SK-N-SH treated with all-trans-retinoic acid at 6 μM for 48 hours (cell line): ENCODE results near the gene DEDD.

Experiments used
- ATAC-seq: fragments of 200-7000 bp; cut with Tn5 transposase; 3 replicates; pipeline ENCODE4 v1.9.1; 2020; ENCODE audit warnings: mild to moderate bottlenecking, moderate library complexity
- ARNTL ChIP-seq: fragments of 450-650 bp; formaldehyde crosslinking; IDR thresholded peaks from 2 replicates; pipeline ENCODE4 v1.5.0; 2020; ENCODE audit warnings: low read depth, mild to moderate bottlenecking, moderate library complexity, borderline replicate concordance
- BACH2 ChIP-seq: fragments of 250-450 bp; sonication (Bioruptor Pico); IDR thresholded peaks from 2 replicates; pipeline ENCODE4 v1.9.0; 2021; ENCODE audit warnings: mild to moderate bottlenecking, borderline replicate concordance
- CSDC2 ChIP-seq: fragments of 250-450 bp; sonication (Bioruptor Pico); IDR thresholded peaks from 2 replicates; pipeline ENCODE4 v1.5.0; 2020; ENCODE audit warnings: mild to moderate bottlenecking, moderate library complexity
- ESRRG ChIP-seq: fragments of 250-450 bp; sonication (Bioruptor Pico); IDR thresholded peaks from 2 replicates; pipeline ENCODE4 v1.6.1; 2021; ENCODE audit warnings: mild to moderate bottlenecking
- GLIS3 ChIP-seq: fragments of 250-450 bp; sonication (Bioruptor Pico); IDR thresholded peaks from 2 replicates; pipeline ENCODE4 v1.5.0; 2020; ENCODE audit warnings: mild to moderate bottlenecking, moderate library complexity
- ISL1 ChIP-seq: fragments of 250-450 bp; sonication (Bioruptor Pico); IDR thresholded peaks from 2 replicates; pipeline ENCODE4 v2.1.2; 2022; ENCODE audit warnings: mild to moderate bottlenecking, moderate library complexity
- OSR1 ChIP-seq: fragments of 250-450 bp; sonication (Bioruptor Pico); IDR thresholded peaks from 2 replicates; pipeline ENCODE4 v1.8.0; 2022; ENCODE audit warnings: moderate library complexity, mild to moderate bottlenecking, inconsistent platforms
- PPARA ChIP-seq: fragments of 250-450 bp; sonication (Bioruptor Pico); IDR thresholded peaks from 2 replicates; pipeline ENCODE4 v1.5.0; 2020; ENCODE audit warnings: mild to moderate bottlenecking, borderline replicate concordance
- RARB ChIP-seq: fragments of 250-450 bp; sonication (Bioruptor Pico); IDR thresholded peaks from 2 replicates; pipeline ENCODE4 v1.8.0; 2021; ENCODE audit warnings: mild to moderate bottlenecking, moderate library complexity
- SNAI2 ChIP-seq: fragments of 250-450 bp; sonication (Bioruptor Pico); IDR thresholded peaks from 2 replicates; pipeline ENCODE4 v1.5.0; 2020; ENCODE audit warnings: mild to moderate bottlenecking, moderate library complexity
- TCF4 ChIP-seq: fragments of 250-450 bp; sonication (Bioruptor Pico); IDR thresholded peaks from 2 replicates; pipeline ENCODE4 v1.8.0; 2021; ENCODE audit warnings: mild to moderate bottlenecking, moderate library complexity, borderline replicate concordance
- TOX ChIP-seq: fragments of 250-450 bp; sonication (Bioruptor Pico); IDR thresholded peaks from 2 replicates; pipeline ENCODE4 v1.8.0; 2021; ENCODE audit warnings: mild to moderate bottlenecking, moderate library complexity, borderline replicate concordance
- ZC3H10 ChIP-seq: fragments of 250-450 bp; sonication (Bioruptor Pico); IDR thresholded peaks from 2 replicates; pipeline ENCODE4 v1.5.1; 2021; ENCODE audit warnings: mild to moderate bottlenecking, moderate library complexity
- ZFP3 ChIP-seq: fragments of 250-450 bp; sonication (Bioruptor Pico); IDR thresholded peaks from 2 replicates; pipeline ENCODE4 v1.5.0; 2020; ENCODE audit warnings: mild to moderate bottlenecking, moderate library complexity
- ZFP30 ChIP-seq: fragments of 450-650 bp; formaldehyde crosslinking; IDR thresholded peaks from 2 replicates; pipeline ENCODE4 v1.5.0; 2022; ENCODE audit warnings: mild to moderate bottlenecking, moderate library complexity
- ZNF565 ChIP-seq: fragments of 450-650 bp; formaldehyde crosslinking; conservative IDR thresholded peaks from 2 replicates; pipeline ENCODE4 v1.5.0; 2020; ENCODE audit warnings: low read depth, mild to moderate bottlenecking, moderate library complexity
- ZNF70 ChIP-seq: fragments of 450-650 bp; formaldehyde crosslinking; IDR thresholded peaks from 2 replicates; pipeline ENCODE4 v1.5.0; 2020; ENCODE audit warnings: mild to moderate bottlenecking, moderate library complexity
- ZNF8 ChIP-seq: fragments of 450-650 bp; formaldehyde crosslinking; IDR thresholded peaks from 2 replicates; pipeline ENCODE4 v1.5.0; 2020; ENCODE audit warnings: mild to moderate bottlenecking, moderate library complexity
- TF ChIP-seq, protein P1 (sequence below): fragments of 250-450 bp; sonication (Bioruptor Pico); IDR thresholded peaks from 2 replicates; pipeline ENCODE4 v1.8.0; 2021; ENCODE audit warnings: low read depth, mild to moderate bottlenecking, moderate library complexity, borderline replicate concordance
- TF ChIP-seq, protein P2 (sequence below): fragments of 250-450 bp; sonication (Bioruptor Pico); IDR thresholded peaks from 2 replicates; pipeline ENCODE4 v1.8.0; 2020; ENCODE audit warnings: mild to moderate bottlenecking, moderate library complexity, borderline replicate concordance
- TF ChIP-seq, protein P3 (sequence below): fragments of 250-450 bp; sonication (Bioruptor Pico); IDR thresholded peaks from 2 replicates; pipeline ENCODE4 v1.5.1; 2021; ENCODE audit warnings: mild to moderate bottlenecking, moderate library complexity
- TF ChIP-seq, protein P4 (sequence below): fragments of 250-450 bp; sonication (Bioruptor Pico); IDR thresholded peaks from 2 replicates; pipeline ENCODE4 v1.5.1; 2020; ENCODE audit warnings: low read depth, mild to moderate bottlenecking, moderate library complexity

DEDD gene

DNA sequence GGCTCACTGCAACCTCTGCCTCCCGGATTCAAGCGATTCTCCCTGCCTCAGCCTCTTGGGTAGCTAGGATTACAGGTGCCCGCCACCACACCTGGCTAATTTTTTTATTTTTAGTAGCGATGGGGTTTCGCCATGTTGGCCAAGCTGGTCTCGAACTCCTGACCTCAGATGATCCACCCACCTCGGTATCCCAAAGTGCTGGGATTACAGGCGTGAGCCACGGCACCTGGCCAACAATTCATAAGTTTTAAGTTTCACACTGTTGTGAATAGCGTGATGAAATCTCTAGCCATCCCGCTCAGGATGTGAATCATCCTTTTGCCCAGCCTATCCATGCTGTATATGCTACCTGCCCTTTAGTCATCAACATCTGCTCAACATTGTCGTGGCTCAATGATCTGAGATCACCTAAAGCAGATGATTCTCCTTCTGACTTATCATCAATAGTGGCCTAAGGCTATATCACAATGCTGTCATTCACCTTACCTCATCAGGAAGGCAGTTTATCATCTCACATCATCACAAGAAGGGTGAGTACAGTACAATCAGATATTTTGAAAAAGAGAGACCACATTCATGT lies 17.2 kb downstream of the DEDD start:
- TF ChIP-seq ZNF565: no peak
- TF ChIP-seq BACH2: no peak
- no peak for TF ChIP-seq TCF4 (CRISPR knock-in tag)
- TF ChIP-seq, protein P1, sequence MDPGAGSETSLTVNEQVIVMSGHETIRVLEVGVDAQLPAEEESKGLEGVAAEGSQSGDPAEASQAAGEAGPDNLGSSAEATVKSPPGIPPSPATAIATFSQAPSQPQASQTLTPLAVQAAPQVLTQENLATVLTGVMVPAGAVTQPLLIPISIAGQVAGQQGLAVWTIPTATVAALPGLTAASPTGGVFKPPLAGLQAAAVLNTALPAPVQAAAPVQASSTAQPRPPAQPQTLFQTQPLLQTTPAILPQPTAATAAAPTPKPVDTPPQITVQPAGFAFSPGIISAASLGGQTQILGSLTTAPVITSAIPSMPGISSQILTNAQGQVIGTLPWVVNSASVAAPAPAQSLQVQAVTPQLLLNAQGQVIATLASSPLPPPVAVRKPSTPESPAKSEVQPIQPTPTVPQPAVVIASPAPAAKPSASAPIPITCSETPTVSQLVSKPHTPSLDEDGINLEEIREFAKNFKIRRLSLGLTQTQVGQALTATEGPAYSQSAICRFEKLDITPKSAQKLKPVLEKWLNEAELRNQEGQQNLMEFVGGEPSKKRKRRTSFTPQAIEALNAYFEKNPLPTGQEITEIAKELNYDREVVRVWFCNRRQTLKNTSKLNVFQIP (CRISPR knock-in tag): no peak
- TF ChIP-seq ZC3H10 (CRISPR knock-in tag): no peak
- no peak for TF ChIP-seq OSR1
- no peak for TF ChIP-seq PPARA (CRISPR knock-in tag)
- TF ChIP-seq ZFP3: no peak
- no peak for TF ChIP-seq SNAI2 (CRISPR knock-in tag)
- TF ChIP-seq, protein P2, sequence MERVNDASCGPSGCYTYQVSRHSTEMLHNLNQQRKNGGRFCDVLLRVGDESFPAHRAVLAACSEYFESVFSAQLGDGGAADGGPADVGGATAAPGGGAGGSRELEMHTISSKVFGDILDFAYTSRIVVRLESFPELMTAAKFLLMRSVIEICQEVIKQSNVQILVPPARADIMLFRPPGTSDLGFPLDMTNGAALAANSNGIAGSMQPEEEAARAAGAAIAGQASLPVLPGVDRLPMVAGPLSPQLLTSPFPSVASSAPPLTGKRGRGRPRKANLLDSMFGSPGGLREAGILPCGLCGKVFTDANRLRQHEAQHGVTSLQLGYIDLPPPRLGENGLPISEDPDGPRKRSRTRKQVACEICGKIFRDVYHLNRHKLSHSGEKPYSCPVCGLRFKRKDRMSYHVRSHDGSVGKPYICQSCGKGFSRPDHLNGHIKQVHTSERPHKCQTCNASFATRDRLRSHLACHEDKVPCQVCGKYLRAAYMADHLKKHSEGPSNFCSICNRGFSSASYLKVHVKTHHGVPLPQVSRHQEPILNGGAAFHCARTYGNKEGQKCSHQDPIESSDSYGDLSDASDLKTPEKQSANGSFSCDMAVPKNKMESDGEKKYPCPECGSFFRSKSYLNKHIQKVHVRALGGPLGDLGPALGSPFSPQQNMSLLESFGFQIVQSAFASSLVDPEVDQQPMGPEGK (CRISPR knock-in tag): no peak
- no peak for TF ChIP-seq ESRRG (CRISPR knock-in tag)
- no peak; the same call in 1 of the 2 replicates for TF ChIP-seq TOX (CRISPR knock-in tag)
- TF ChIP-seq ZNF70 (CRISPR knock-in tag): no peak
- TF ChIP-seq ZNF8: no peak
- no peak for TF ChIP-seq ZFP30 (CRISPR knock-in tag)
- no peak for TF ChIP-seq RARB
- TF ChIP-seq, all 23 proteins: peak for 0
- no peak for ATAC-seq

DNA sequence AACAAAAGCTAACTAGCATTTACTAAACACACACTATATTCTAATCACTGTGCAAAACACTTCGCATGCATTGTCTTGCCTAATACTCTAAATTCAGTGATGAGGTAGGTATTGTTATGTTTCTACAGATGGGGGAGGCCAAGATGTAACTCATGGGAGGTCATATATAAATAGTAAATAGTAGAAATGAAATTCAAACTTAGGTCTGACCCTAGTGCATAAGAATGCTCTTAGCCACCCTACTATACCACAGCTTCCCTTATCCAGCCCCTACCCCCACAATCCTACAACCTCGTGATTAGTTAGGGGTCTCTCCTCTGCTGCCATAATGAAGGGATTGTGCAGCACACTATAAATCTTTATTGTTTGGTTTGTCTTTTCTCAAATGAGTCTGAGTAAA lies 17.9 kb downstream of the DEDD start:
- ATAC-seq: no peak
- TF ChIP-seq RARB: no peak
- TF ChIP-seq TCF4 (CRISPR knock-in tag): no peak
- no peak for TF ChIP-seq ARNTL (CRISPR knock-in tag)
- no peak for TF ChIP-seq TOX (CRISPR knock-in tag)
- TF ChIP-seq ZFP30 (CRISPR knock-in tag): no peak
- TF ChIP-seq, protein P3, sequence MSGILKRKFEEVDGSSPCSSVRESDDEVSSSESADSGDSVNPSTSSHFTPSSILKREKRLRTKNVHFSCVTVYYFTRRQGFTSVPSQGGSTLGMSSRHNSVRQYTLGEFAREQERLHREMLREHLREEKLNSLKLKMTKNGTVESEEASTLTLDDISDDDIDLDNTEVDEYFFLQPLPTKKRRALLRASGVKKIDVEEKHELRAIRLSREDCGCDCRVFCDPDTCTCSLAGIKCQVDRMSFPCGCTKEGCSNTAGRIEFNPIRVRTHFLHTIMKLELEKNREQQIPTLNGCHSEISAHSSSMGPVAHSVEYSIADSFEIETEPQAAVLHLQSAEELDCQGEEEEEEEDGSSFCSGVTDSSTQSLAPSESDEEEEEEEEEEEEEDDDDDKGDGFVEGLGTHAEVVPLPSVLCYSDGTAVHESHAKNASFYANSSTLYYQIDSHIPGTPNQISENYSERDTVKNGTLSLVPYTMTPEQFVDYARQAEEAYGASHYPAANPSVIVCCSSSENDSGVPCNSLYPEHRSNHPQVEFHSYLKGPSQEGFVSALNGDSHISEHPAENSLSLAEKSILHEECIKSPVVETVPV (CRISPR knock-in tag): no peak
- no peak for TF ChIP-seq ZNF565
- TF ChIP-seq, protein P2 (CRISPR knock-in tag): no peak
- TF ChIP-seq ZFP3: no peak
- no peak for TF ChIP-seq OSR1
- TF ChIP-seq, protein P4, sequence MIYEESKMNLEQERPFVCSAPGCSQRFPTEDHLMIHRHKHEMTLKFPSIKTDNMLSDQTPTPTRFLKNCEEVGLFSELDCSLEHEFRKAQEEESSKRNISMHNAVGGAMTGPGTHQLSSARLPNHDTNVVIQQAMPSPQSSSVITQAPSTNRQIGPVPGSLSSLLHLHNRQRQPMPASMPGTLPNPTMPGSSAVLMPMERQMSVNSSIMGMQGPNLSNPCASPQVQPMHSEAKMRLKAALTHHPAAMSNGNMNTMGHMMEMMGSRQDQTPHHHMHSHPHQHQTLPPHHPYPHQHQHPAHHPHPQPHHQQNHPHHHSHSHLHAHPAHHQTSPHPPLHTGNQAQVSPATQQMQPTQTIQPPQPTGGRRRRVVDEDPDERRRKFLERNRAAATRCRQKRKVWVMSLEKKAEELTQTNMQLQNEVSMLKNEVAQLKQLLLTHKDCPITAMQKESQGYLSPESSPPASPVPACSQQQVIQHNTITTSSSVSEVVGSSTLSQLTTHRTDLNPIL: no peak
- no peak for TF ChIP-seq CSDC2 (CRISPR knock-in tag)
- no peak for TF ChIP-seq ZNF70 (CRISPR knock-in tag)

DNA sequence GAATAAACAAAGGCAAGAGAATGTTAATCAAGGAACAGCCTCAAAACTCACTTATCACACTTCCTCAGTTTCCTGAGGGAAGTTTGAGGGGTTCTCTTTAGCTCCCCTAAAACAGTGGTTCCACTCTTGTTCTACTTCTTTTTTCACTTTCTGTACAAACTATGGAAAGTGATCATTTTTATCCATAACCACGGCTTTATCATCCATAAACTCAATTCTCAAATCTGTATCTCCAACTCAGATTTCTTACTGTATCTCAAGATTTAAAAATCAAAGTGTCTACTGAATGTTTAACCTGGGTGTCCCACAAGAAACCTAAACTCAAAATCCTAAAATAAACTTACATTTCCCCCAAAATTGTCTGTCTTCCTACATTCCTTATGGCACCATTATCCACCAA lies 18.6 kb downstream of the DEDD start:
- ATAC-seq: no peak
- TF ChIP-seq ESRRG (CRISPR knock-in tag) (no peak), OSR1 (no peak), SNAI2 (CRISPR knock-in tag) (no peak), ISL1 (CRISPR knock-in tag) (no peak), PPARA (CRISPR knock-in tag) (no peak), ZFP30 (CRISPR knock-in tag) (no peak), TCF4 (CRISPR knock-in tag) (no peak), BACH2 (no peak), GLIS3 (no peak), TOX (CRISPR knock-in tag) (no peak), ZNF565 (no peak)
- TF ChIP-seq, protein P2 (CRISPR knock-in tag): no peak
- TF ChIP-seq, protein P4: no peak
- TF ChIP-seq, protein P1 (CRISPR knock-in tag): no peak
